HUDEP-2 (cell line): ENCODE results near the gene IFI44.
A peak's percentile ranks its signal among the peaks of the same experiment; 100 is the strongest.

Experiments used
- DNase-seq, 76 experiments: peaks; one replicate each; lab custom pipeline; 2025; ENCODE audit not compliant: unreplicated experiment in 76 of 76; lab: John Stamatoyannopoulos, UW

IFI44 gene, protein sequence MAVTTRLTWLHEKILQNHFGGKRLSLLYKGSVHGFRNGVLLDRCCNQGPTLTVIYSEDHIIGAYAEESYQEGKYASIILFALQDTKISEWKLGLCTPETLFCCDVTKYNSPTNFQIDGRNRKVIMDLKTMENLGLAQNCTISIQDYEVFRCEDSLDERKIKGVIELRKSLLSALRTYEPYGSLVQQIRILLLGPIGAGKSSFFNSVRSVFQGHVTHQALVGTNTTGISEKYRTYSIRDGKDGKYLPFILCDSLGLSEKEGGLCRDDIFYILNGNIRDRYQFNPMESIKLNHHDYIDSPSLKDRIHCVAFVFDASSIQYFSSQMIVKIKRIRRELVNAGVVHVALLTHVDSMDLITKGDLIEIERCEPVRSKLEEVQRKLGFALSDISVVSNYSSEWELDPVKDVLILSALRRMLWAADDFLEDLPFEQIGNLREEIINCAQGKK

DNA sequence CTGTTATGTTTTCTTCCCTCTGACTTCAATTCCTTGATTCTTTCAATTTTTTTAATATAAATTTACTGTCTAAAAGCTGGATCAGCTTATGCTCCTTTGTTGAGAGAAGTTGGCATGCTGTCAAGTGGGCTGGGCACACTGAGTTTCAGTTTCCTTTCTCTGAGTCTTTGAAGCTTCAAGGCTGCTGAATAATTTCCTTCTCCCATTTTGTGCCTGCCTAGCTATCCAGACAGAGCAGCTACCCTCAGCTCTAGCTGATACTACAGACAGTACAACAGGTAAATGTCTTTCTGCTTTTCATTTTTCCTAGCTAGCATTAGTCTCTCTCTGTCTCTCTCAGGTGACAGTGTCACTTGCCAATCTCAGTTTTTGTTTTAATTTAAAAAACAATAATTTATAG, at the start of gene IFI44:
Gene IFI44 (plus strand): TSS at position 204 of the 400 bp plus-strand sequence. CDS start 365 bp downstream, outside the sequence.
- DNase-seq: peak in 4 of 76 experiments; percentile 1 to 30 (median 2)

GRCh38 chr1:78601068-78601467, 48.6 kb upstream of the IFI44 start:
- no peak for DNase-seq

DNA sequence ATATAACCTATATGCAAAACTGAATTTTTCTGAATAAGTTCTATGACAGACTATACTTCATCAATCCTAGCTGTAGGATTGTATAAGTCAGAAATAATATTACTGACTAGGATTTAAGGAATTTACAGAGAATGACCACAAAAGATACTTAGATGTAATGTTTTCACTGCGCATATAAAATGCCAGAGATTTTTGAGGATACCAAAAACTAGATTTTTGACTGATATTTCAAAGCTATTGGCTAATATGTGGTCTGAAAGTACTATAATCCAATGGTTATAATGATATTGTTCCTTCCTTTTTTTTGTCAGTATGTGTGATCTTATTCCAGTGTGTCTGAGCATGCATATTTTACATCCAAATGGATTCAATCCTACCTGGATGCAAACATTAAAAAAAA, 46.4 kb upstream of the IFI44 start:
- no peak for DNase-seq

- no peak for DNase-seq
These were observed 45.0 kb upstream of the IFI44 start for GRCh38 chr1:78604643-78605042.

- DNase-seq: no peak
These were observed 43.4 kb upstream of the IFI44 start for GRCh38 chr1:78606274-78606673.

DNA sequence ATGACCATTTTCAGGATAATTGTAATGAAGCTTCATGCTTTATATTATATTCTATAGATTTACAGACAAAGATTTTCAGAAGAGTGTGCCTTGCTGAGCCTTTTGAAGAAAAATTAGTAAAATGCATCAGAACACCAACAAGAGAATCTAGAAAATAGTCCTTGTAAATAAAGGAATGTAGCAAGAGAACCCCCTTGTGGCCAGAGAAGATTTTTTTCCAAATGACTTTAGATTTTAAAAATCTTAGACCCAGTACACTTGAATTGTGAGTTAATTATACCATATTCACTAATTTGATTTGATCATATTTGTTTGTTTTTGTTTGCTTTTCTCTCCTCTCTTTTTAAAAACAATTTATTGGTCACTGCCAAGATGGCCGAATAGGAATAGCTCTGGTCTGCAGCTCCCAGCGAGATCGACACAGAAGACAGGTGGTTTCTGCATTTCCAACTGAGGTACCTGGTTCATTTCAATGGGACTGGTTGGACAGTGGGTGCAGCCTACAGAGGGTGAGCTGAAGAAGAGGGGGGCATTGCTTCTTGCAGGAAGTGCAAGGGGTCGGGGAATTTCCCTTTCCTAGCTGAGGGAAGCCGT, 42.2 kb upstream of the IFI44 start:
- DNase-seq: no peak

- no peak for DNase-seq
These were observed 41.7 kb upstream of the IFI44 start for GRCh38 chr1:78607944-78608343.

- peak in 55 of 76 experiments; percentile 1 to 77 (median 40) for DNase-seq
These were observed 32.0 kb upstream of the IFI44 start for GRCh38 chr1:78617615-78618026.

DNA sequence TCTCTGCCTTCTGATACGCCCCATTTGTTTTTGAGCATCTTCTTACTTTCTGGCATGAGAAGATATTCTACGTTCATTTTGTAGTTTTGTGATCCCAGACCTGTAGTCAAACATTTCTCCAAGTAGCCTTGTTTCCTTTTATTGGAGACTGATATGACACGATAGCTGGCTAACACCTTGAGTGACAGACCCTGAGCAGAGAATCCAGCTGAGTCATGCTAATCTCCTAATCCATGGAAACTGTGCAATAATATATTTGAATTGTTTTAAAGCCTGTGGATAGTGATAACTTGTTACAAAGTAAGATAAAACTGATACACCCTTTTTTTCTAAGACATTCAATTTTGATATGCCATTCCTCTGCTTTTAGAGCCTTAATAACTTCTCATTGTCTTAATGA, 30.6 kb upstream of the IFI44 start:
- no peak for DNase-seq

- DNase-seq: no peak
These were observed 30.2 kb upstream of the IFI44 start for GRCh38 chr1:78619446-78619802.

DNA sequence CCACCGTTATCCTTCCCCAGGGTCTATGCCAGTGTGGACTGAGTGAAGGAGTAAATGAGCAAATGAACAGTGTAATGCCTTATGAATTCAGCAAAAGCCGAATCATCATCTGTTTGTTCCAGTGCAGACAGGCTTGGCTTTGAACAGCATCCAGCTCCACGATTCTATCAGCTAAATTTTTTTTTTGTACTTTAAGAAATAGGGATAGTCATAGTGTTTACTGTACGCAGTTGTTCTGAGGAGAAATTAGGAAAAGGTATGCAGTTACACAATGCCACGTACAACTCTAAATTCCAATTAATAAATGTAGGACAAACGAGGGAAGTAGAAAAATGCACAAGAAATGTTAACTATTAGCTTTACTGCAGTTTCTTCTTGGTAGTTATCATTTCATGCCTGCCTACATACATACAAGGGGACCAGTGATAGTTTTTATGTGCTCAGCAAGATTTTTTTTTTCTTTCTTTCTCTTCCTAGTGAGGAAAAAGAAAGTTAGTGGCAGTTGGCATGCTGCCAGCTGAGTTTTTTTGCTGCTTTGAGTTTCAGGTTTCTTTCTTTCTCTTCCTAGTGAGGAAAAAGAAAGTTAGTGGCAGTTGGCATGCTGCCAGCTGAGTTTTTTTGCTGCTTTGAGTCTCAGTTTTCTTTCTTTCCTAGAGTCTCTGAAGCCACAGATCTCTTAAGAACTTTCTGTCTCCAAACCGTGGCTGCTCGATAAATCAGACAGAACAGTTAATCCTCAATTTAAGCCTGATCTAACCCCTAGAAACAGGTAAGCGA, 29.6 kb upstream of the IFI44 start, which contains the start of gene IFI44L:
Gene IFI44L (plus strand): TSS at position 646 of the 777 bp plus-strand sequence. CDS start 7,468 bp downstream, outside the sequence.
- DNase-seq: peak in 1 of 76 experiments; percentile 4

DNA sequence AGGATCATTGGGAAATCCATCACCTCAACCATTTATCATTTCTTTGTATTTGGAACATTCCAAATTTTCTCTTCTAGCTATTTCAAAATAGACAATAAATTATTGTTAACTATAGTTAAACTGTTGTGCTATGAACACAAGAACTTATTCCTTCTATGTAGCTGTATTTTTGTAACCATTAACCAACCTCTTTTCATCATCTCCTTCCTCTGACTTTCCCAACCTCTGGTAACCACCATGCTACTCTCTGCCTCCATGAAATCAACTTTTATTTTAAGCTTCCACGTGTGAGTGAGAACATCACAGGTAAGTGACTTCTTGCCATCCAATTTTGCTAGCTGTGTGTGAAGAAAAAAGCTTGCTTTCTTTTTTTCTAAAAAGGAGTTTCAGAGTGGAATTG, 29.0 kb upstream of the IFI44 start:
- no peak for DNase-seq

DNA sequence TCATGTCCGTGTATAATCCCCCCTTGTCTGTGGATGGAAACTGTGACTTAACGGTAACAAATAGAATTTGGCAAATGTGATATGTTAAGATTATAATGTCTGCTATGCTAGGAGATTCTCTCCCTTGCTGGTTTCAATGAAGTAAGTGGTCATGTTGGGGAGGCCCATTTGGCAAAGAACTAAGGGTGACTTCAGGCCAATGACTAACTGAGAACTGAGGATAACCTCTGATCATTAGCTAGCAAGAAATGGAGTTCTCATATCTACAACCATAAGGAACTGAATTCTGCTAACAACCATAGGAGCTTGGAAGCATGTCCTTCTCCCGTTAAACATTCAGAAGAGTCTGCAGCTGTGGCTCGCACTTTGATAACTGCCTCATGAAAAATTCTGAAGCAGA, 27.1 kb upstream of the IFI44 start:
- no peak for DNase-seq

DNA sequence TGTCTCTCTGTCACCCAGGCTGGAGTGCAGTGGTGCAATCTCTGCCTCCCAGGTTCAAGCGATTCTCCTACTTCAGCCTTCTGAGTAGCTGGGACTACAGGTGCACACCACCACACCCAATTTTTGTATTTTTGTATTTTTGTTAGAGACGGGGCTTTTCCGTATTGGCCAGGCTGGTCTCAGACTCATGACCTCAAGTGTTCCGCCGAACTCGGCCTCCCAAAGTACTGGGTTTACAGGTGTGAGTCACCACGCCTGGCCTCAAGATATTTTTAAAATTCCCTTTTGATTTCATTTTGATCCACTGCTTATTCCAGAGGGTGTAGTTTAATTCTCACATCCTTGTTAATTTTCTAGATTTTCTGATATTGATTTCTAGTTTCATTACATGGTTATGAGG, 25.6 kb upstream of the IFI44 start:
- DNase-seq: no peak

- no peak for DNase-seq
These were observed 22.3 kb upstream of the IFI44 start for GRCh38 chr1:78627321-78627720.

DNA sequence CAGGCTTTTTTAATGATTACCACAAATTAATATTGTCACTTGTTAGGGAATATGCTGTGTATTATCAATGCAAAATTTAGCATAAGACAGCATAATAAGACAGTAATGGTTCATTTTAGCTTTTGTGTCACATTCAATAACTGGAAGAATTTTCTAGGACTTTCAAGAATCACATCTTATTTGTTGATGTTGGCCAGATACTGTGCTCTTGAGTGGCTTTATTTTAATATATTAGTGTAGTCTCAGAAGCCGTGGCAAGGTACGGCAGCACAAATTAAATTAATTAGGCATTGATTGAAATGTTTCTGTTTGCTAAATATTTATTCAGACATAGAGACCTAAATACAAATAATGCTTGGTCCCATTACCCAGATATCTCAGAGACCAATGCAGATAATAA, 19.0 kb upstream of the IFI44 start:
- DNase-seq: no peak

DNA sequence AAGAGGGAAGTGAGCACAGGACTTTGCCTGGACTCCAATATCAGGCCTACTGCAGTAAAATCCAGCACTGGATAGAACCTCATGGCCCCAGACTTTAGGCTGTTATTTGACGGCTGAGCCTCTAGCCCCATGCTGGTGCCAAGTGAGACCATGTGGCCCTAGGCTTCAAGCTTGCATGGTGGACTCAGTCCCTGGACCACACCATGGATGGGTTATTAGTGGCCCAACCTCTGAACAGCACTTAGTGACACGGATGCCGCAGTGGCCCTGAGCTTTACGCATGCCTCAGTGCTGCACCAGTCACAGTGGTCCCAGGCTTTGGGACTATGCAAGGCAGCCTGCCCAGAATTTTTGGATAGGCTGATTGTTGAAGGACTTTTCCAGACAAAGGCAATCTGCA, 16.4 kb upstream of the IFI44 start:
- no peak for DNase-seq

GRCh38 chr1:78640462-78640861, 9.2 kb upstream of the IFI44 start:
- no peak for DNase-seq

- no peak for DNase-seq
These were observed 8.1 kb upstream of the IFI44 start for GRCh38 chr1:78641558-78641957.

DNA sequence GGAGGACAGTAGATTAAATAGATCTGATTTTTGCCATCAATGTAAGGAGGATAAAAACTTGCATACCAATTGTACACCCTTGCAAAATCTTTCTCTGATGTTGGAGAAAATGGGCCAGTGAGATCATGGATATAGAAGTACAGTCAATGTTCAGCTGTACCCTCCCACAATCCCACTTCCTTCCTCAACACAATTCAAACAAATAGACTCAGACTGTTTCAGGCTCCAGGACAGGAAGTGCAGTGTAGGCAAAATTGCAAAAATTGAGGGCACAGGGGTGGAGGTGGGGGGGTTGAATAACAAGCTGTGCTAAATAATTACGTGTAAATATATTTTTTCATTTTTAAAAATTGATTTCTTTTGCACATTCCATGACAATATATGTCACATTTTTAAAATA, 3.9 kb upstream of the IFI44 start:
- no peak for DNase-seq

DNA sequence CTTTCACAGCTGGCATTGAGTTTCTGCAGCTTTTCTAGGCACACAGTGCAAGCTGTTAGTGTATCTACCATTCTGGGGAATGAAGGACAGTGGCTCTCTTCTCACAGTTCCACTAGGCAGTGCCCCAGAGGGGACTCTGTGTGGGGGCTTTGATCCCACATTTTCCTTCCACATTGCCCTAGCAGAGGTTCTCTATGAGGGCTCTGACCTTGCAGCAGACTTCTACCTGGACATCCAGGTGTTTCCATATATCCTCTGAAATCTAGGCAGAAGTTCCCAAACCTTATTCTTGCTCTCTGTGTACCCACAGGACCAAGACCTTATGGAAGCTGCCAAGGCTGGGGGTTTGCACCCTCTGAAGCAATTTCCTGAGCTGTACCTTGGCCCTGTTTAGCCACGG, 2.4 kb upstream of the IFI44 start:
- no peak for DNase-seq
